ENCODE results near the gene ADAR.

ADAR gene

DNA sequence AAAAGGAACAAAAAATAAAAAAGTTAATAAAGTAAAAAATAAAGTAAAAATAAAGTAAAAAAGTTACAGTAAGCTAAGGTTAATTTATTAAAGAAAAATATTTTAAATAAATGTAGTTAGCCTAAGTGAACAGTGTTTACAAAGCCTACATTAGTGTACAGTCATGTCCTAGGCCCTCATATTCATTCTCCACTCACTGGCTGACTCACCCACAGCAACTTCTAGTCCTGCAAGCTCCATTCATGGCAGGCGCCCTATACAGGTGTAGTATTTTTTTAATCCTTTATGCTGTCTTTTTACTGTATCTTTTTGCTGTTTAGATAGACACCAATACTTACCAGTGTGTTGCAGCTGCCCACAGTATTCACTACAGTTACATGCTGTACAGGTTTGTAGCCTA, 12.4 kb downstream of the ADAR start:
- Histone ChIP-seq H3K9me3 (ENCODE audit: low read depth, low read length) (no peaks in the 10 kb centered on the region), H3K27ac (no peak overlapping the region), H3K36me3 (ENCODE audit: insufficient read depth, low read length) (peaks cover 84% of the 10 kb centered on the region), H3K4me3 (no peak overlapping the region), H3K9ac (ENCODE audit: insufficient read length) (no peak overlapping the region)
- TF ChIP-seq POLR2AphosphoS5 (IDR thresholded peaks at IDR 0.05; ENCODE audit: borderline replicate concordance, low read depth, low read length) (no peak), EZH2 (IDR thresholded peaks at IDR 0.05) (no peak), FOXP2 (optimal IDR thresholded peaks at IDR 0.05; ENCODE audit: control extremely low read depth, extremely low read length, insufficient read depth) (no peak)
- DNase-seq (ENCODE audit: low read depth, low spot score), result no peak

DNA sequence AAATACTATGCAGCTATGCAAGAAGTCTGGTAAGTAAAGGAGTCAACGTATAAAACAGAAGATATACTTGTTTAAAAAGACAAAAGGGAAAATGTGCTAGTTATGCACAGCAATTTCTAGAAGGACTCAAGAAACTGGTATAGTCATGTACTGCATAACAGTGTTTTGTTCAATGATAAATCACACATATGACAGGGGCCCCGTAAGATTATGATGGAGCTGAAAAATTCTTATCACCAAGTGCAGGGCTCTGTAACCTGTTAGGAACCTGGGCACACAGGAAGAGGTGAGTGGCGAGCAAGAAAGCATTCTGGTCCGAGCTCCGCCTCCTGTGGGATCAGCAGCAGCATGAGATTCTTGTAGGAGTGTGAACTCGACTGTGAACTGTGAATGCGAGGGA, 13.2 kb downstream of the ADAR start:
- Histone ChIP-seq H3K9ac (ENCODE audit: insufficient read length) (no peak overlapping the region), H3K27ac (no peak overlapping the region), H3K4me3 (no peak overlapping the region), H3K9me3 (ENCODE audit: low read depth, low read length) (no peaks in the 10 kb centered on the region), H3K36me3 (ENCODE audit: insufficient read depth, low read length) (peaks cover 89% of the 10 kb centered on the region)
- TF ChIP-seq POLR2AphosphoS5 (IDR thresholded peaks at IDR 0.05; ENCODE audit: borderline replicate concordance, low read depth, low read length) (no peak), EZH2 (IDR thresholded peaks at IDR 0.05) (no peak), FOXP2 (optimal IDR thresholded peaks at IDR 0.05; ENCODE audit: control extremely low read depth, extremely low read length, insufficient read depth) (no peak)
- DNase-seq (ENCODE audit: low read depth, low spot score), result no peak

DNA sequence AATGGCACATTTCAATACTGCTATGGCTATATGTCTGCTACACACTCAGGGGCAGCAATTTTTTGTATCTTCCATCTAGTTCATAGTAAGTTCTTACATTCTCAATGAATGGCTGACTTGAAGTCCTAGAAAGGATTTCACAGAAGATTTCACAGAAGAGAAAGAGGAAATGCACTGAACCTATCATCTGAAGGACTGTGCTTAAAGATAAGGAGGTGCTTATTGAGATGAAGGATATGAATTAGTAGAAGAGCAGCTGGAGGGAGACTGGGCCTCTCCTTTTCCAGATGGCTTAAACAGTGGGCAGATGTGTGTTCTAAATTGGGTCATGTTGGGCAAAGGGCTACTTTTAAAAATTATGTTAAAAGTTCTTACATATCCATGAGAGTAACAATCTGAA, 14.6 kb downstream of the ADAR start:
- no peaks in the 10 kb centered on the region for H3K9me3 ChIP-seq (ENCODE audit: low read depth, low read length)
- H3K4me3 ChIP-seq, result no peak overlapping the region
- peaks cover 94% of the 10 kb centered on the region for H3K36me3 ChIP-seq (ENCODE audit: insufficient read depth, low read length)
- no peak for DNase-seq (ENCODE audit: low read depth, low spot score)
- H3K9ac ChIP-seq (ENCODE audit: insufficient read length), result no peak overlapping the region
- TF ChIP-seq POLR2AphosphoS5 (IDR thresholded peaks at IDR 0.05; ENCODE audit: borderline replicate concordance, low read depth, low read length), result no peak
- no peak for TF ChIP-seq EZH2 (IDR thresholded peaks at IDR 0.05)
- TF ChIP-seq FOXP2 (optimal IDR thresholded peaks at IDR 0.05; ENCODE audit: control extremely low read depth, extremely low read length, insufficient read depth), result no peak
- H3K27ac ChIP-seq, result no peak overlapping the region

DNA sequence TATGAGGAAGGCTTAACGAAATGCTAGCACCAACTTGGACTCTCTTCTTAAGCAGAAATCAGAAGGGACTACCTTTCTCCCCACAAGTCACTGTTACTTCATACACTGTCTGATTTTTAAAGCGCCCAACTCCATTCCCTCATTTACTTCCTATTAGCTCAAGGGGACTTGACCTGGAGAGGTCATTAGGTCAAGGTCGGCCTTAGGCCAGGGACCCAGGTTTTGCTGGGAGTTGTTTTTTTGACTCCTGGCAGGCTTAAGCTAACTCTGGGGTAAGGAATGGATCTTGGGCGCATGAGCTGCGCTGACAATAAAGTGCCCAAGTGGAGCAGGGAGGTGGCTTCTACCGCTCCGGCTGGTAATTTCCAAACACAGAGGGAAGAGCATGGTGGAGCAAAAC, 16.8 kb downstream of the ADAR start:
- TF ChIP-seq POLR2AphosphoS5 (IDR thresholded peaks at IDR 0.05; ENCODE audit: borderline replicate concordance, low read depth, low read length), result no peak
- no peak for TF ChIP-seq FOXP2 (optimal IDR thresholded peaks at IDR 0.05; ENCODE audit: control extremely low read depth, extremely low read length, insufficient read depth)
- TF ChIP-seq EZH2 (IDR thresholded peaks at IDR 0.05), result no peak
- Histone ChIP-seq H3K9me3 (ENCODE audit: low read depth, low read length) (no peaks in the 10 kb centered on the region), H3K4me3 (no peak overlapping the region), H3K27ac (no peak overlapping the region), H3K9ac (ENCODE audit: insufficient read length) (no peak overlapping the region), H3K36me3 (ENCODE audit: insufficient read depth, low read length) (peaks cover 94% of the 10 kb centered on the region)
- DNase-seq (ENCODE audit: low read depth, low spot score), result no peak

DNA sequence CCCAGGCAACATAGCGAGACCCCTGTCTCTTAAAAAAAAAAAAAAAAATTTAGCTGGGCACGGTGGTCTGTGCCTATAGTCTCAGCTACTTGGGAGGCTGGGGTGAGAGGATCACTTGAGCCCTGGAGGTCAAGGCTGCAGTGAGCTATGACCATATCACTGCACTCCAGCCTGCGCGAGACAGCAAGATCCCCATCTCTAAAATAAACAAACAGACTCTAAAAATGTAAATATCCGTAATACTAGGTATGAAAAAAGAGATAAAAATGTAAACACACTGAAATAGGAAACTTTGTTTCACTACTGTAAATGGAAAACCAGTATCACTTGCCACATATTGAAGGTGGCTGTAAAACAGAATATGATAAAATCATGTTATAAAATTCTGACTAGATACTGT, 17.2 kb downstream of the ADAR start:
- DNase-seq (ENCODE audit: low read depth, low spot score), result no peak
- H3K27ac ChIP-seq, result no peak overlapping the region
- H3K9ac ChIP-seq (ENCODE audit: insufficient read length), result no peak overlapping the region
- no peak for TF ChIP-seq FOXP2 (optimal IDR thresholded peaks at IDR 0.05; ENCODE audit: control extremely low read depth, extremely low read length, insufficient read depth)
- TF ChIP-seq EZH2 (IDR thresholded peaks at IDR 0.05), result no peak
- no peak for TF ChIP-seq POLR2AphosphoS5 (IDR thresholded peaks at IDR 0.05; ENCODE audit: borderline replicate concordance, low read depth, low read length)
- peaks cover 94% of the 10 kb centered on the region for H3K36me3 ChIP-seq (ENCODE audit: insufficient read depth, low read length)
- H3K9me3 ChIP-seq (ENCODE audit: low read depth, low read length), result no peaks in the 10 kb centered on the region
- H3K4me3 ChIP-seq, result no peak overlapping the region

DNA sequence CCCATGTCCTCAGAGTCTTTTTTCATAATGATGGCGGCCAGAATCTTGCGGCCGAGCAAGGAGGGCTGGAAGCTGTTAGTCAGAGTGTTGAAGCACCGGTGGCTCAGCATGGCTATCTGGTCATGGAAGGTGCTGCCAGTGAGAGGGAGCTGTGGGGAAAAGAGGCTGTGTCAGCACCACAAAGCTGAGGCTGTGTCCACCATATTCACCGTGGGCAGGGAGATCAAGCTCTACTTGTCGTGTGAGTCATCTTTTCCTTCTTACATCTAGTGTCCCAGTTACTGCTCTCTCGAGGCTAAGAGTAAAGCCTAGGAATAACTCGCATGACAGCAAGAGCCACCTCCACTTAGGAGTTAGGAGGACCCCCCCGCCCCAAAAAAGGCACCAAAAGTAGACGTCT, 18.2 kb downstream of the ADAR start:
- Histone ChIP-seq H3K4me3 (no peak overlapping the region), H3K9me3 (ENCODE audit: low read depth, low read length) (no peaks in the 10 kb centered on the region), H3K27ac (no peak overlapping the region), H3K36me3 (ENCODE audit: insufficient read depth, low read length) (peaks cover 96% of the 10 kb centered on the region), H3K9ac (ENCODE audit: insufficient read length) (no peak overlapping the region)
- TF ChIP-seq FOXP2 (optimal IDR thresholded peaks at IDR 0.05; ENCODE audit: control extremely low read depth, extremely low read length, insufficient read depth), result no peak
- no peak for TF ChIP-seq EZH2 (IDR thresholded peaks at IDR 0.05)
- TF ChIP-seq POLR2AphosphoS5 (IDR thresholded peaks at IDR 0.05; ENCODE audit: borderline replicate concordance, low read depth, low read length), result no peak
- DNase-seq (ENCODE audit: low read depth, low spot score), result no peak

DNA sequence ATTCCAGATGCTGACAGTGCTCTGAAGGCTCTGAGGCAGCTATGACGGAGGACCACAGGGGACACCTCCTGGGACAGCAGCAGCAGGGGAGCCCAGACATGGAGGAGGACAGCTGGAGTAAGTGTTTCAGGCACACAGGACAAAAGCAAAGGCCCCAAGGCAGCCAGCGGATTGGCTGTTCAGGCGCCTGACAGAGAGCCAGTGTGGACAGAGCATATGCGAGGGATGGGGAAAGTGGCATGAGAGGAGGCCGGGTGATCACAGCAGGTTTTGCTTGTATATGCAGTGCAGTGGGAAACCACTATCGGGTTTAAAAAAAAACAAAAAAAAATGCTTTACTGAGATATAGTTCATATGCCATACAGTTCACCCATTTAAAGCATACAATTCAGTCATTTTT, 21.3 kb downstream of the ADAR start:
- no peak for DNase-seq (ENCODE audit: low read depth, low spot score)
- no peak for TF ChIP-seq FOXP2 (optimal IDR thresholded peaks at IDR 0.05; ENCODE audit: control extremely low read depth, extremely low read length, insufficient read depth)
- TF ChIP-seq POLR2AphosphoS5 (IDR thresholded peaks at IDR 0.05; ENCODE audit: borderline replicate concordance, low read depth, low read length), result no peak
- no peak for TF ChIP-seq EZH2 (IDR thresholded peaks at IDR 0.05)
- H3K36me3 ChIP-seq (ENCODE audit: insufficient read depth, low read length), result peaks cover 100% of the 10 kb centered on the region
- H3K9me3 ChIP-seq (ENCODE audit: low read depth, low read length), result no peaks in the 10 kb centered on the region
- H3K27ac ChIP-seq, result no peak overlapping the region
- H3K4me3 ChIP-seq, result no peak overlapping the region
- H3K9ac ChIP-seq (ENCODE audit: insufficient read length), result no peak overlapping the region

DNA sequence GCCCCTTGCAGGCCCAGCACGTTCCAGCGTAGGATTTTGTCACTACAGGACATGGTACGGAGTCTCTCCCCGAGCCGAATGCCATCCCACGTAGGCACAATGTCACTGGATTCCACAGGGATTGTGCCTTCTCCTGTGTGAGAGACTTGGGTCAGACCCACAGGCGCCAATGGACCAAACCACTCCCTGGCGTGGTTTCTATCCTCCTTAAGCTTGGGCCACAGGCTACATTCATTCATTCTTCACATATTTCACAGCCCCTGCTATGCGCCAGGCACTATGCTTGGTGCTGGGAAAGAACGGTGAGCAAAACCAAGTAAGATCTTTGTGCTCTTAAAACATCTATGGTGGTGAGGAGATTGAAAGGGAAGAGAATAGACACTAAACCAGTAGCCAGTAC, 21.8 kb downstream of the ADAR start:
- no peak overlapping the region for H3K4me3 ChIP-seq
- H3K27ac ChIP-seq, result no peak overlapping the region
- peaks cover 99% of the 10 kb centered on the region for H3K36me3 ChIP-seq (ENCODE audit: insufficient read depth, low read length)
- DNase-seq (ENCODE audit: low read depth, low spot score), result no peak
- TF ChIP-seq EZH2 (IDR thresholded peaks at IDR 0.05) (no peak), POLR2AphosphoS5 (IDR thresholded peaks at IDR 0.05; ENCODE audit: borderline replicate concordance, low read depth, low read length) (no peak), FOXP2 (optimal IDR thresholded peaks at IDR 0.05; ENCODE audit: control extremely low read depth, extremely low read length, insufficient read depth) (no peak)
- H3K9me3 ChIP-seq (ENCODE audit: low read depth, low read length), result no peaks in the 10 kb centered on the region
- no peak overlapping the region for H3K9ac ChIP-seq (ENCODE audit: insufficient read length)

DNA sequence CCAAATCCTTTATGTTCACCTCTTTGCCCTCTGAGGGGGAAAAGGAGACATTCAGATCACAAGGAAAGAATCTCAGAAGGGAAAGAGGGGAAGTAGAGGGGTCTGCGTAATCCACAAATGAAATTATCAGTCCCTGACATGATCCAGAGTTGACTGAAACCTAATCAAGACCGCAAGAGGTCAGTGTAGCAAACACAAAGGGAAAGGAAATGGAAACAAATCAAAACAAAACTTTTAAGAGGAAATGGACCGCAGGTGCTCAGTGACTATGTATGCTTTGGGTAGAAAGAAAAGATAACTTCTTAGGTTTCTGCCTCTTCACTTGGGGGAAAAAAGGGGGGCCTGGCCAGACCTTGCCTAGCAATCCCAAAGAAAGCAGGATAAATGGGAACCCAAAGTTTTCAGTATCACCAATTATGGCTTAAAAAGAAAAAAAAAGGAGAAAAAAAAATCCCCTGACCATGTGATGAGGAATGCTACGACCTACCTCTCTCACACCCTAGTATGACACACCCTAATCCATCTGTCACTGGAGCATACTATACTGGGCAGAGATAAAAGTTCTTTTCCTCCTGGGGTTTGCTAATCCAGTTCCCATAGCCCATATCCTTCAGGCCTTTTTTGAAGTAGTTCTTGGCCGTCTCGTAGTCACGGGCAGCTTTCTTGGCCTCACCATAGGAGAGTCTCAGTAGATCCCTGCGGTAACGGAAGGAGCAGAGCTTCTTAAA, 23.6 kb downstream of the ADAR start:
- TF ChIP-seq FOXP2 (optimal IDR thresholded peaks at IDR 0.05; ENCODE audit: control extremely low read depth, extremely low read length, insufficient read depth) (no peak), EZH2 (IDR thresholded peaks at IDR 0.05) (no peak), POLR2AphosphoS5 (IDR thresholded peaks at IDR 0.05; ENCODE audit: borderline replicate concordance, low read depth, low read length) (no peak)
- no peak for DNase-seq (ENCODE audit: low read depth, low spot score)
- no peaks in the 10 kb centered on the region for H3K9me3 ChIP-seq (ENCODE audit: low read depth, low read length)
- no peak overlapping the region for H3K4me3 ChIP-seq
- peak overlapping the region; percentile 33; the same call in 1 of the 2 replicates for H3K27ac ChIP-seq
- H3K36me3 ChIP-seq (ENCODE audit: insufficient read depth, low read length), result peaks cover 99% of the 10 kb centered on the region
- no peak overlapping the region for H3K9ac ChIP-seq (ENCODE audit: insufficient read length)
